BJ (cell line): ENCODE results near the gene IFNA10. TPM values are rescaled to one million over a fixed set of nuclear protein-coding genes. Genes with fewer than 3 reads are reported as not detected.
"Not testable (repeated sequence)": the region's sequence is repeated elsewhere in the genome, so short reads cannot be mapped to it uniquely, and the experiment has no call there.

Source experiments
- CTCF ChIA-PET: fragments of 350-600 bp; formaldehyde crosslinking; extraction: SDS; loops from one replicate; lab custom pipeline; 2021; ENCODE audit warnings: antibody characterized with exemption, inconsistent platforms; lab: Yijun Ruan, JAX
- POLR2A ChIA-PET: fragments of 300-600 bp; sonication (Branson Sonifier 250); formaldehyde crosslinking; extraction: SDS; loops from one replicate; lab custom pipeline; 2021; ENCODE audit warnings: antibody characterized with exemption; lab: Charles Lee
- DNase-seq: peaks from one replicate; pipeline ENCODE4 v3.0.0-alpha.2; 2011; ENCODE audit warnings: low read depth
- H3K27me3 ChIP-seq: 2 replicates; pipeline ENCODE4 v1.6.0; 2011; ENCODE audit warnings: low read length; ENCODE audit not compliant: control insufficient read depth, insufficient read depth
- H3K36me3 ChIP-seq: 2 replicates; pipeline ENCODE4 v1.5.1; 2011; ENCODE audit warnings: low read length; ENCODE audit not compliant: control insufficient read depth, insufficient read depth
- H3K4me3 ChIP-seq: 2 replicates; pipeline ENCODE4 v1.5.1; 2011; ENCODE audit warnings: low read depth, mild to moderate bottlenecking, control low read depth, low read length
- polyA plus RNA-seq: library from polyadenylated mRNA; depleted of rRNA; stranded (reverse); fragments of >200 nt; gene quantifications from 2 replicates; pipeline ENCODE4 v1.2.3, GENCODE V29; 2011
- TF ChIP-seq, protein P1 (sequence below): IDR thresholded peaks from 2 replicates; pipeline ENCODE4 v1.5.1; 2011; ENCODE audit warnings: low read depth, mild to moderate bottlenecking, control low read depth, inconsistent platforms, low read length, moderate library complexity; ENCODE audit not compliant: insufficient read depth

IFNA10 gene
- polyA plus RNA-seq, 1 experiment: not detected

DNA sequence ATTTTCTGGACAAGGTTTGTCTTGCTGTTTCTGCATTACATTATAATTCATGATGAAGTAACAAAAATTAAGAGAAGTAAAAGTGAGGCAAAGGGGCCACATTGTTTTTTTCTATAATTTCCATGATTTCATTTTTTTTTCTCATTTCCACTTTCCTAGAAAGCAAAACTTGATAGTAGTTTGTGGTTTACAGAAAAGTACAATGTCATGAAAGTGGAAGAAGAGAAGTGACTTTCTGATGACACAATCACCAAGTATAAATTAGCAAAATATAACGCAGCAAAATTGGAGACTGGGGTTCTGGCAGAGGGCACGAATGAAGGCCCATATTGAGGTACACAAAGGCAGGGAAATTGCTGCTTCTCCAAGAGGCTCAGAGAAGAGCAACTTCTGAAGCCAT is 37.9 kb upstream of the IFNA10 start:
- POLR2A ChIA-PET: no interaction called here
- Histone ChIP-seq H3K27me3 (no peaks in the 10 kb centered on the region), H3K36me3 (no peaks in the 10 kb centered on the region), H3K4me3 (no peak overlapping the region)
- CTCF ChIA-PET: interaction anchor here (1.3 kb wide), 1 partner anchor 9 kb away, joined by 6 read pairs; no protein-coding TSS in a partner anchor
- no peak for DNase-seq
- TF ChIP-seq, protein P1, sequence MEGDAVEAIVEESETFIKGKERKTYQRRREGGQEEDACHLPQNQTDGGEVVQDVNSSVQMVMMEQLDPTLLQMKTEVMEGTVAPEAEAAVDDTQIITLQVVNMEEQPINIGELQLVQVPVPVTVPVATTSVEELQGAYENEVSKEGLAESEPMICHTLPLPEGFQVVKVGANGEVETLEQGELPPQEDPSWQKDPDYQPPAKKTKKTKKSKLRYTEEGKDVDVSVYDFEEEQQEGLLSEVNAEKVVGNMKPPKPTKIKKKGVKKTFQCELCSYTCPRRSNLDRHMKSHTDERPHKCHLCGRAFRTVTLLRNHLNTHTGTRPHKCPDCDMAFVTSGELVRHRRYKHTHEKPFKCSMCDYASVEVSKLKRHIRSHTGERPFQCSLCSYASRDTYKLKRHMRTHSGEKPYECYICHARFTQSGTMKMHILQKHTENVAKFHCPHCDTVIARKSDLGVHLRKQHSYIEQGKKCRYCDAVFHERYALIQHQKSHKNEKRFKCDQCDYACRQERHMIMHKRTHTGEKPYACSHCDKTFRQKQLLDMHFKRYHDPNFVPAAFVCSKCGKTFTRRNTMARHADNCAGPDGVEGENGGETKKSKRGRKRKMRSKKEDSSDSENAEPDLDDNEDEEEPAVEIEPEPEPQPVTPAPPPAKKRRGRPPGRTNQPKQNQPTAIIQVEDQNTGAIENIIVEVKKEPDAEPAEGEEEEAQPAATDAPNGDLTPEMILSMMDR: no peak

- TF ChIP-seq, protein P1: no peak
- Histone ChIP-seq H3K27me3 (0 out of 2 replicates have a peak, but pooled peaks cover 2% of the 10 kb centered on the region), H3K4me3 (no peak within 1 kb of the TSS), H3K36me3 (no peaks in the 10 kb centered on the region)
- ChIA-PET CTCF (no interaction called here), POLR2A (no interaction called here)
- no peak for DNase-seq
These were observed 33.0 kb upstream of the IFNA10 start, which contains the start of gene IFNA14 for GRCh38 chr9:21239911-21240310. Gene IFNA14, minus strand, starts transcription at chr9:21240005. Its CDS starts 70 bp downstream, at chr9:21239935.

- POLR2A ChIA-PET, DNase-seq: not testable (repeated sequence)
These were observed 29.4 kb upstream of the IFNA10 start for GRCh38 chr9:21236360-21236714.

DNA sequence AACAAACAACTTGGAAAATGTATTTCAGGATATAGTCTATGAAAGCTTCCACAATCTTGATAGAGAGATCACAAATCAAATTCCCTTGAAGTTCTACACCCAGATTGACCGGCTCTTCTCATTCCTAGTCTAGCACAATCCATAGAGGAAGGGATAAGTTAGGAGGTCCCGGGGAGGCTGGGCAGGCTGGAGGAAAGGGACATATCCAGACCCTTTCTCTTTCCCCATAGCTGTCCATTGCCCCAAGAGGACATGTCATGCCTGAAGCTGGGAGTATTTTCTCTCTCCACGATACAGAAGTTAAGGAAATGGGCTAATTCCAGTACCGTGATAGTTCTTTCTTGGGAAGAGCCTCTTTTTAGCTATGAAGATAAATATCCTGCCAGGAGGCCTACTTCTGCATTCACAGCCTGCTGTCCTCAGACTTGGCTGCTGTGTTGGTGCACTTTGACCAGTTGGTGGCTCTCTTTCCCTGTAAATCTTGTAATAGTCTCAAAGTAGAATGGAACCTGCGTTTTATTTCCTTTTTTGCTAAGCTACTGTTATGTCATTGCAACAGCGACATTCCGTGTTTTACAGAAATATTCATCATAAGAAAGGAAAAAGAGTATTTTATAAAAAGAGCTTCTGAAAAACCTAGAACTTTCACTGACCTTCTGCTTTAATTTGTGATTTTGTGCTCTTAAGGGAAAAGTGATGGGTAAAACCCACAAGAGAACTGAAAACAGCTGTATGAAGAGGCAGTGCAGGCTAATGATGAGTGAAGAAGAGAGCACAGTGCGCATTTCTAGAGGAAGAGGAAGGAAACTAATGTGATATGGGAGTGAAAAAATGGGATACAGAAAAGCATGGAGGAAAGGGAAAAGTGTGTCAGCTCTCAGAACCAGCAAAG is 28.8 kb upstream of the IFNA10 start:
- H3K4me3 ChIP-seq, H3K36me3 ChIP-seq, H3K27me3 ChIP-seq, POLR2A ChIA-PET, DNase-seq: not testable (repeated sequence)
- TF ChIP-seq, protein P1: peak; percentile 53
- CTCF ChIA-PET: interaction anchor here (0.6 to 1.7 kb wide), 16 partner anchors 9 to 574 kb away, joined by 3 to 6 read pairs (median 4); no protein-coding TSS in a partner anchor

More at GRCh38 chr9:21236360-21236714, 29.4 kb upstream of the IFNA10 start:
- not testable (repeated sequence) for H3K27me3 ChIP-seq, H3K36me3 ChIP-seq, H3K4me3 ChIP-seq
- CTCF ChIA-PET: interaction anchor here (0.6 to 1.7 kb wide), 14 partner anchors 11 to 573 kb away, joined by 3 to 5 read pairs (median 4); no protein-coding TSS in a partner anchor

DNA sequence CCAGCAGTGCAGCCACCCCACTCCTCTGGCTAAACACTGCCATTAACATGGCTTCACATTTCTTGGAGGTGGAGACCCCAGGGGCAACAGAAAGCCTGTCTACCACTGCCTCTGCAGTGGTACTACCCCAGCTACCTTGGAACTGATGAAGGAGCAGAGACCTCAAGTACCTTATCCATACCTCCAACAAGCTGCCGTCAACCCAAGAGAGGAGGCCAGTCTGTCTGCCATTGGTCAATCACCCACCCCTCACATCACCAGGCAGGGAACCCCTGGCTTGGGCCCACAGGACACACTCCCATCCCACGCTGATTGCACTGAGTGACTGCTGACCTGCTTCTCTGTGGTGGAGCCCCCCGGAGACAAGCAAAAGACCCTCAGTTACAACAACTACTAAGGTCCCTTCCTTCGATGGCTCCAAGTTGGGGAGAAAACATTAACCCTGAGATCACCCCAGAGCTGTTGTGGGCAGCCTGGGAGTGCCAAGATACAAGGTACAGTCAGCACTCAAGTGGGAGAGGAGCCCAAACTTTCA is 27.3 kb upstream of the IFNA10 start:
- CTCF ChIA-PET: no interaction called here
- Histone ChIP-seq H3K36me3 (no peaks in the 10 kb centered on the region), H3K4me3 (no peak overlapping the region), H3K27me3 (0 out of 2 replicates have a peak, but pooled peaks cover 2% of the 10 kb centered on the region)
- POLR2A ChIA-PET: no interaction called here
- DNase-seq: no peak
- TF ChIP-seq, protein P1: no peak
